OCI-LY1 (cell line): ENCODE measurements around the gene DAZ2.
"Not testable (repeated sequence)": the region's sequence is repeated elsewhere in the genome, so short reads cannot be mapped to it uniquely, and the experiment has no call there.

Experiments used
- H2AFZ ChIP-seq: fragments of 200-600 bp; sonication (generic), shearing (Covaris generic); 2 replicates; pipeline ENCODE4 v1.6.0; 2014; ENCODE audit warnings: antibody characterized with exemption, mild to moderate bottlenecking, low read length
- H3F3A ChIP-seq: fragments of 200-600 bp; sonication (generic), shearing (Covaris generic); 2 replicates; pipeline ENCODE4 v1.6.0; 2014; ENCODE audit warnings: mild to moderate bottlenecking, antibody characterized with exemption, low read length, moderate library complexity; ENCODE audit not compliant: insufficient read depth
- H3K27ac ChIP-seq: fragments of 200-600 bp; sonication (generic); 2 replicates; pipeline ENCODE4 v1.5.1; 2014; ENCODE audit warnings: low read length, mixed run types, mild to moderate bottlenecking, low read depth; ENCODE audit not compliant: poor library complexity, severe bottlenecking
- H3K27me3 ChIP-seq: fragments of 200-600 bp; sonication (generic); 2 replicates; pipeline ENCODE4 v1.6.0; 2014; ENCODE audit warnings: antibody characterized with exemption, mild to moderate bottlenecking, low read length, moderate library complexity; ENCODE audit not compliant: insufficient read depth
- H3K36me3 ChIP-seq: fragments of 200-600 bp; sonication (generic); 2 replicates; pipeline ENCODE4 v1.6.1; 2014; ENCODE audit warnings: mild to moderate bottlenecking, antibody characterized with exemption, low read length, moderate library complexity, mixed read lengths; ENCODE audit not compliant: insufficient read depth
- H3K4me1 ChIP-seq: fragments of 200-600 bp; sonication (generic); 2 replicates; pipeline ENCODE4 v1.5.1; 2014; ENCODE audit warnings: mild to moderate bottlenecking, low read length, moderate library complexity; ENCODE audit not compliant: insufficient read depth, severe bottlenecking
- H3K4me2 ChIP-seq: fragments of 200-600 bp; sonication (generic), shearing (Covaris generic); 2 replicates; pipeline ENCODE4 v1.6.1; 2014; ENCODE audit warnings: low read length
- H3K4me3 ChIP-seq: fragments of 200-600 bp; sonication (generic); 2 replicates; pipeline ENCODE4 v1.5.1; 2014; ENCODE audit warnings: low read length, low read depth, mild to moderate bottlenecking, mixed read lengths; ENCODE audit not compliant: poor library complexity, severe bottlenecking
- H3K79me2 ChIP-seq: fragments of 200-600 bp; shearing (Covaris generic); 2 replicates; pipeline ENCODE4 v1.6.1; 2016; ENCODE audit warnings: mixed run types, low read length, mixed read lengths; ENCODE audit not compliant: insufficient read depth
- H3K9ac ChIP-seq: fragments of 200-600 bp; sonication (generic), shearing (Covaris generic); 2 replicates; pipeline ENCODE4 v1.6.1; 2014; ENCODE audit warnings: mild to moderate bottlenecking, low read length, mixed read lengths
- H3K9me2 ChIP-seq: fragments of 200-600 bp; sonication (generic), shearing (Covaris generic); 2 replicates; pipeline ENCODE4 v1.6.1; 2014; ENCODE audit warnings: low read depth, mild to moderate bottlenecking, low read length, mixed read lengths
- H3K9me3 ChIP-seq: fragments of 200-600 bp; shearing (Covaris generic); 2 replicates; pipeline ENCODE4 v1.6.1; 2014; ENCODE audit warnings: low read length, mixed read lengths
- H4K20me1 ChIP-seq: fragments of 200-600 bp; sonication (generic), shearing (Covaris generic); 2 replicates; pipeline ENCODE4 v1.6.0; 2016; ENCODE audit warnings: mild to moderate bottlenecking, low read length; ENCODE audit not compliant: insufficient read depth

The DAZ2 gene

GRCh38 chrY:23219233-23219632 is at the start of gene DAZ2:
TSS of gene DAZ2 (plus strand) at chrY:23219533. CDS start at chrY:23219741, 208 bp downstream.
- not testable (repeated sequence) for H3F3A ChIP-seq, H3K9me2 ChIP-seq, H3K4me3 ChIP-seq, H4K20me1 ChIP-seq, H3K36me3 ChIP-seq, H3K9ac ChIP-seq, H3K27me3 ChIP-seq, H3K27ac ChIP-seq, H2AFZ ChIP-seq, H3K4me1 ChIP-seq, H3K9me3 ChIP-seq, H3K79me2 ChIP-seq, H3K4me2 ChIP-seq

GRCh38 chrY:23198908-23199307 is 20.4 kb upstream of the DAZ2 start, which contains the start of gene DAZ1:
TSS of gene DAZ1 (minus strand) at chrY:23199008. CDS start at chrY:23198800, 208 bp downstream.
- H2AFZ ChIP-seq, H3K27ac ChIP-seq, H3K9me3 ChIP-seq, H3K4me2 ChIP-seq, H3K9me2 ChIP-seq, H4K20me1 ChIP-seq, H3K36me3 ChIP-seq, H3F3A ChIP-seq, H3K9ac ChIP-seq, H3K27me3 ChIP-seq, H3K79me2 ChIP-seq, H3K4me1 ChIP-seq, H3K4me3 ChIP-seq: not testable (repeated sequence)

GRCh38 chrY:23207455-23207854 is 11.9 kb upstream of the DAZ2 start:
- H4K20me1 ChIP-seq, H3K9me2 ChIP-seq, H3K4me2 ChIP-seq, H3K4me3 ChIP-seq, H3F3A ChIP-seq, H3K27ac ChIP-seq, H3K4me1 ChIP-seq, H3K9me3 ChIP-seq, H3K9ac ChIP-seq, H3K79me2 ChIP-seq, H3K36me3 ChIP-seq, H2AFZ ChIP-seq, H3K27me3 ChIP-seq: not testable (repeated sequence)

- H3K79me2 ChIP-seq, H3K4me2 ChIP-seq, H2AFZ ChIP-seq, H3K4me3 ChIP-seq, H3K9me2 ChIP-seq, H3K9ac ChIP-seq, H3K4me1 ChIP-seq, H3K27ac ChIP-seq, H3K27me3 ChIP-seq, H3K9me3 ChIP-seq, H3K36me3 ChIP-seq, H3F3A ChIP-seq, H4K20me1 ChIP-seq: not testable (repeated sequence)
Observed at GRCh38 chrY:23209802-23210495, 9.4 kb upstream of the DAZ2 start.

GRCh38 chrY:23210681-23211080 is 8.7 kb upstream of the DAZ2 start:
- not testable (repeated sequence) for H3K27ac ChIP-seq, H3K4me2 ChIP-seq, H3K36me3 ChIP-seq, H3K4me3 ChIP-seq, H2AFZ ChIP-seq, H3K4me1 ChIP-seq, H3K9me2 ChIP-seq, H3K9ac ChIP-seq, H3K79me2 ChIP-seq, H4K20me1 ChIP-seq, H3K9me3 ChIP-seq, H3F3A ChIP-seq, H3K27me3 ChIP-seq
